Pons (tissue), 1 donor: ENCODE results near the gene ADAM30.

Experiments used
- DNase-seq: peaks from one replicate; pipeline ENCODE4 v3.0.0-alpha.2; 2016; ENCODE audit warnings: low spot score

ADAM30 gene

GRCh38 chr1:119908661-119909060, 12.3 kb upstream of the ADAM30 start:
- DNase-seq = no peak

GRCh38 chr1:119906927-119907652, 10.8 kb upstream of the ADAM30 start:
- DNase-seq = no peak

- DNase-seq = no peak
These were observed 7.1 kb upstream of the ADAM30 start for GRCh38 chr1:119903443-119903835.

GRCh38 chr1:119902775-119903442, 6.6 kb upstream of the ADAM30 start:
- no peak for DNase-seq

GRCh38 chr1:119898981-119899720, 2.8 kb upstream of the ADAM30 start:
- DNase-seq = no peak

- no peak for DNase-seq
These were observed 2.2 kb upstream of the ADAM30 start for GRCh38 chr1:119898530-119898929.

- no peak for DNase-seq
These were observed 1.2 kb downstream of the ADAM30 start for GRCh38 chr1:119895102-119895501.

GRCh38 chr1:119893827-119894700, 2.3 kb downstream of the ADAM30 start:
- DNase-seq = no peak

GRCh38 chr1:119893238-119893791, 3.0 kb downstream of the ADAM30 start:
- no peak for DNase-seq

- DNase-seq = no peak
These were observed 4.9 kb downstream of the ADAM30 start for GRCh38 chr1:119891386-119891785.

GRCh38 chr1:119888476-119888875, 7.8 kb downstream of the ADAM30 start:
- DNase-seq = no peak

- DNase-seq = no peak
These were observed 8.9 kb downstream of the ADAM30 start for GRCh38 chr1:119887427-119887826.

GRCh38 chr1:119885903-119886783, 10.2 kb downstream of the ADAM30 start:
- DNase-seq = no peak

GRCh38 chr1:119884711-119885110, 11.6 kb downstream of the ADAM30 start:
- no peak for DNase-seq

GRCh38 chr1:119883826-119884225, 12.5 kb downstream of the ADAM30 start:
- DNase-seq = no peak

GRCh38 chr1:119882132-119883049, 13.9 kb downstream of the ADAM30 start:
- no peak for DNase-seq

GRCh38 chr1:119879510-119880434, 16.5 kb downstream of the ADAM30 start:
- peak; percentile 10 for DNase-seq

- DNase-seq = no peak
These were observed 18.1 kb downstream of the ADAM30 start for GRCh38 chr1:119878171-119878570.
